ENCODE data around the gene GPR18.

Gene GPR18

DNA sequence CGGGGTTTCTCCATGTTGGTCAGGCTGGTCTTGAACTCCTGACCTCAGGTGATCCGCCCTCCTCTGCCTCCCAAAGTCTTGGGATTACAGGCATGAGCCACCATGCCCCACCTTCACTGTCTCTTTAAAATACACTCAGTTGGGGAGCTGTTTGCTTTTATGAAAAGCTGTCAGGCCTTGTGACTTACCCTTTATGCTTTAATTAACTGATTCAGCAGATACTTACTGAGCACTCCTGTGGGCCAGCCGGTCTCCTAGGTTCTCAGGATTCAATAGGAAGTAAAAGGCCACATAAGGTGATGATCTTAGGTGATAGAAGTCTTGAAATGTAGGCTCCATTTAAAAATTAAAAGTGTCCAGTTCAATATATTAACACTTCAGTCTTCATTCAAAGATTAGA is 50.0 kb downstream of the GPR18 start:
- DNase-seq (ENCODE audit: low read depth): no peak

DNA sequence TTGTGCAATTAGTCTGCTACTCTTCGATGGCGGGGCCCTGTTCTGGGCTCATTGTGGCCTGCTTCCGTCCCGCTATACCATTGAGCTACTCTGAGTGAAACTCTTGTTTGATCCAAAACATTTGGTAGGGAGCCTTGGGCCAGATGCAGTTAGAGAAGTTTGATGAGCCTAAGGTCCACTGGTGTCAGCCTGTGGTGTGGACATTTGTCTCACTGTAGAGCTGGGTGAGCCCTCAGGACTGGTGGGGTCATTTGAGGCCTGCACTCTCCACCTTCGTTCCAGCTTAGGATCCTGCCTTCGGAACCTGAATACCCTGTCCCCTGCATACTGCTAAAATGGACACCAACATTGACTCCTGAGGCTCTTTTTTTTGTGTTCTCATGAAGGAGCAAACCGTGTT is 50.7 kb downstream of the GPR18 start:
- no peak for DNase-seq (ENCODE audit: low read depth)

DNA sequence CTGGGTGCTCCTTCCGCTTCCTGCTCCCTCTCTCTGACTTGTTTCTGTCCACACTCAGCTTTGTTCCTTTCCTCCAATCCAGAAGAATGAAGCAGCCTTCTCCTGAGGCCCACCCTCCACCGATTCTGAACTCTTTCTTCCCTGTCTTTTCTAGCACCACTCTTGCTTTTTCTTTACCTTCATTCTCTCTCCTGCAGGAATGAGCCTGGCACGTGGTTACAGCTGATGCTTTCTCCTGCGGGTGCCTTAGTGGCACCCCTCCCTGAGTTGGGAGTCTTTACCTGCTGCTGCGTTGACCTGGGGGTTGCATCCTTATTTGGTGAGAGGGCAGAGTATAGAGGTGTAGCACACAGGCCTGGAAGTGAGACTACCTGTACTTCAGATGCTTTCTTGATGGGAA is 51.3 kb downstream of the GPR18 start:
- no peak for DNase-seq (ENCODE audit: low read depth)

DNA sequence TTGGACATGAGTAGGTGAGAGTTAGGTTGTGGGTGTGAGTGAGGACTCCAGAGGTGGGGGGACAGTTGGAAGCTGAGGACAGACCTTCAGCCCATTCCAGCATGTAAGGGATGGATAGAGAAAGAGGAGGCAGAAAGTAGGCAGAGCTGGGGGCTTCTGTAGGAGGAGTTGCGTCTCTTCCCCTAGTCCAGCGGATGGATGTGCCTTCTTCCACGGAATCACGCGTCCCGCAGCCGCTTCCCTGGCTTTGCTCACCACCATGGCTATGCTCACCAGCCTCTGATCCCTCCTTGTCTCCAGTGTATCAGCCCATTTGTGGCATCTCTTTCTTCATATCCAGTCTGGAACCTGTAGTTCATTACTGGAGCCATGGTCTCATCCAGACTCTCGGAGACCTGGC is 52.0 kb downstream of the GPR18 start:
- no peak for DNase-seq (ENCODE audit: low read depth)

DNA sequence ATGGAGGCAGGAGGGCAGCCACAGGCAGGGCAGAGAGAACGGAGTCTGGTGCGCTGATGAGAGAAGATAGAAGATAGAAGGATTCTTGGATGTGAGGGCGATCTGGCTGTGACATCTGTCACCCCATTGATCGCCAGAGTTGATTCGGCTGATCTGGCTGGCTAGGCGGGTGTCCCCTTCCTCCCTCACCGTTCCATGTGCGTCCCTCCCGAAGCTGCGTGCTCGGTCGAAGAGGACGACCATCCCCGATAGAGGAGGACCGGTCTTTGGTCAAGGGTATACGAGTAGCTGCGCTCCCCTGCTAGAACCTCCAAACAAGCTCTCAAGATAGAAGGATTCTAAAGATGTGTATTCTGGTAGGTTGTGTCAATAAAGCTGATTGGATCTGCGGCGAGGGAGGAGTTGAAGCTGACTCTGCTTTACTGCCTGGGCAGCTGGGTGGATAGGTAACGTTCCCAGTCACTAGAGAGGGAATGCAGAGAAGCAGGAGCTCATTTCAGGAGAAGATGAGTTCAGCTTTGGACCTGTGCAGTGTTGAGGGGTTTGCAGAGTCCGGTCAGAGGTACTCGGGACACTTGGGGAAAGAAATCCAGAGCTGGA is 52.5 kb downstream of the GPR18 start:
- DNase-seq (ENCODE audit: low read depth): no peak

Data from stimulated activated CD8-positive, alpha-beta memory T cell treated with anti-CD3 and anti-CD28 coated beads, Interleukin-15, amount 100 ng/mL, for 1 hour (primary cell).